ENCODE measurements around the gene RYR2. TPM values are rescaled to one million over a fixed set of nuclear protein-coding genes. Genes with fewer than 3 reads are reported as not detected.

The RYR2 gene
- total and polyA plus RNA-seq, 4 experiments from 2014 or later: not detected

DNA sequence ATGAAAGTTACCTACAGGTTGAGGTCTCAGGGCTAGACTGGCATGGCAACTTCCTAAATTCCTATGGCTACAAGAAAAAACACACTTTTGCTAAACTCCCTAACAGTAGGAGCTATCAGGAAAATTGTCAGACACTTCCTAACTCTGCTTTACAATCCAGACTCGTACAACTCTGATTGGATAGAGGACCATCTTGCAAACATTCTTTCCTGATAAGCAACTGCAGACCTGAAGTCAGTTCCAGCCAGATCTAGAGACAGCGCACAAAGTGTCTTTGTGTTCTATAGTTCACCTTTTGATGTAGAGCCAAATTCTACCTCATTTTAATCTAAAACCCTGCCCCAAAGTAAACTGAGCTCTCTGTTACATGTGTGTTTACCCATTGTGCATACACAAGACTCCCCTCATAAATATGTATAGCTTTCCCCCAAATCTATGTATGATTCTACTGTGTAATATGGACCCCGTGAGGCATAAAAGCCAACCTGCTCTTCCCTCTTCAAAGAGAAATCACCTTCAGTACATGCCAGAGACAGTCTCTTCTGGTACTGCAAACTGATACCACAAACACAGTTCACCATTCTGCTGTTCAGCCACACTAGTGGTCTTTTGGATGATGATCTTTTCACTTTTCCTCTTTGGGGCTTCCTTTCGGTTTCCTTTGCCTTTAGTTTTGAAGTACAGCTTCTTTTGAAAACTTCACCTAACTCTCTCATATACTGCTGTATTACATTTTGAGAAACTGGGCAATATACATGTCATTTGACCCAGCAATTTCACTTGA is 827.0 kb downstream of the RYR2 start:
- Histone ChIP-seq H3K27ac (ENCODE audit: low read depth, low read length) (no peak overlapping the region), H3K27me3 (ENCODE audit: insufficient read depth, low read length) (no peaks in the 10 kb centered on the region), H3K4me1 (ENCODE audit: insufficient read depth, low read length) (no peaks in the 10 kb centered on the region), H3K36me3 (ENCODE audit: insufficient read depth, low read length) (no peaks in the 10 kb centered on the region), H3K4me3 (ENCODE audit: low read length in 2 of 2) (no peak overlapping the region), H3K9me3 (ENCODE audit: control insufficient read depth in 1 of 2, low read length in 2 of 2) (no peaks in the 10 kb centered on the region)
- Mint-ChIP-seq H3K4me3 (no peak overlapping the region), H3K36me3 (no peaks in the 10 kb centered on the region), H3K27ac (no peak overlapping the region), H3K4me1 (peaks cover 0 to 8% (median 2%) of the 10 kb centered on the region in 4 donors), H3K9me3 (peaks cover 0 to 3% (median 0%) of the 10 kb centered on the region in 8 donors), H3K27me3 (peaks cover 3% of the 10 kb centered on the region in 2 donors)
- intact Hi-C loops (cut with micrococcal nuclease): no loop called here
- POLR2A ChIA-PET (ENCODE audit: partially characterized antibody): no interaction called here
- DNase-seq: no peak
- CTCF ChIA-PET (ENCODE audit: partially characterized antibody): no interaction called here

DNA sequence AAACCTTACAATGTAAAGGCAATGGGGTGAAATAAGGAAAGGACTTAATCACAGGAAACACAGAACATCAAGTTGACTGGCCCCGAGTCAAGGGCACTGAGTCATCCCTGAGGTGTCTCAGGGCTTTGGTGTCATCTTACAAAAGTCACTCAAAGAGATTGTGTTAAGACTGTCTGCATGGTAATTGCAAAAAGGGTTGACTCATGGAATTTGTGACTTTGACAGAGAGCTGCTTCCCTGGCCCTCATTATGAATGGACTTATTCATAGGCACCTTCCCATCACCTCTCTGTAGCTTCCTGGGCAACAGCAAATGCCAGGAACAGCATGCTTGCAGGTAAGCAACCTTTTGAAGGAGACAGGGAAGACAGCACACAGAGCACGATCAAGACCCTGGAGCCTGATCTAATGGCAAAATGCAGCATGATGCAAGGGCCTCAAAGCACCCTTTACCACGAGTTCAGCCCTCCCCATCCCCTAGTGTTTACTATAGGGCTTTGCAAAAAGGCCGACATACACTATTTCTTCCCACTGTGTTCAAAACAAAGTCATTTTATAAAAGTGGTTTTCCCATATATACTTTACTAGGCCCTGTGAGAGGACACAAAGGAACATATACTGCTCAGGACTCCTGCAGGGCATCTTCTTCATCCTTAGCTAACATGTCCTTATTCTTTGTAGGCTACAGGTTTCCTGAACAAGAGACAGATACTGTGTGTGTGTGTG is 831.7 kb downstream of the RYR2 start:
- DNase-seq: no peak
- H3K4me3 ChIP-seq (ENCODE audit: low read length in 2 of 2): no peak overlapping the region
- H3K36me3 Mint-ChIP-seq: no peaks in the 10 kb centered on the region
- H3K27me3 ChIP-seq (ENCODE audit: insufficient read depth, low read length): no peaks in the 10 kb centered on the region
- H3K4me3 Mint-ChIP-seq: no peak overlapping the region
- H3K27ac ChIP-seq (ENCODE audit: low read depth, low read length): no peak overlapping the region
- H3K4me1 Mint-ChIP-seq: no peaks in the 10 kb centered on the region
- ChIA-PET POLR2A (ENCODE audit: partially characterized antibody) (no interaction called here), CTCF (ENCODE audit: partially characterized antibody) (no interaction called here)
- no peaks in the 10 kb centered on the region for H3K4me1 ChIP-seq (ENCODE audit: insufficient read depth, low read length)
- peaks cover 0 to 3% of the 10 kb centered on the region in 2 donors for H3K27me3 Mint-ChIP-seq
- H3K36me3 ChIP-seq (ENCODE audit: insufficient read depth, low read length): no peaks in the 10 kb centered on the region
- H3K9me3 ChIP-seq (ENCODE audit: control insufficient read depth in 1 of 2, low read length in 2 of 2): no peaks in the 10 kb centered on the region
- intact Hi-C loops (cut with micrococcal nuclease): no loop called here
- H3K27ac Mint-ChIP-seq: no peak overlapping the region
- peaks cover 0 to 5% (median 0%) of the 10 kb centered on the region in 8 donors for H3K9me3 Mint-ChIP-seq

DNA sequence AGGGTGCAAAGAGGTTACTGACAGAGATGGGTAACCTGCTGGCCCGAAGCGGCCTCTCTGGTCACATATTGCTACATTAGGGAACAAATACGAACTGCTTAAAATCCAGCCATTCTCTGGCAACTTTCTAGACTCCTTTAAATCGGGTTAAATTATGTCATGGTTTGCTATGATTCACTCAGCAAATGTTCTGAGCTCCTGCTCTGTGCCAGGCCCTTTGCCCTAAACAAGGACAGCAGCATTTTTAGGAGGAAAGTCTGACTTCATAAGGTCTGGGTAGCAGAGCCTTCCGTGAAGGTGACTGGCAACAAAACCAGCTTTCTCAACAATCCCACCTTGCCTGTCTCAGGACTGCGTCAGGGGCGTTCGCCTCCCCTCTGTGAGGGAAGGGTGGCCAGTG is 833.3 kb downstream of the RYR2 start:
- H3K27me3 ChIP-seq (ENCODE audit: insufficient read depth, low read length): no peaks in the 10 kb centered on the region
- H3K27ac ChIP-seq (ENCODE audit: low read depth, low read length): no peak overlapping the region
- peaks cover 0 to 5% (median 0%) of the 10 kb centered on the region in 8 donors for H3K9me3 Mint-ChIP-seq
- H3K4me1 Mint-ChIP-seq: no peaks in the 10 kb centered on the region
- H3K36me3 ChIP-seq (ENCODE audit: insufficient read depth, low read length): no peaks in the 10 kb centered on the region
- POLR2A ChIA-PET (ENCODE audit: partially characterized antibody): no interaction called here
- DNase-seq: no peak
- H3K27ac Mint-ChIP-seq: no peak overlapping the region
- no peak overlapping the region for H3K4me3 Mint-ChIP-seq
- intact Hi-C loops (cut with micrococcal nuclease): no loop called here
- peaks cover 0 to under 1% of the 10 kb centered on the region in 2 donors for H3K27me3 Mint-ChIP-seq
- no peaks in the 10 kb centered on the region for H3K36me3 Mint-ChIP-seq
- no peaks in the 10 kb centered on the region for H3K4me1 ChIP-seq (ENCODE audit: insufficient read depth, low read length)
- no peaks in the 10 kb centered on the region for H3K9me3 ChIP-seq (ENCODE audit: control insufficient read depth in 1 of 2, low read length in 2 of 2)
- no peak overlapping the region for H3K4me3 ChIP-seq (ENCODE audit: low read length in 2 of 2)
- CTCF ChIA-PET (ENCODE audit: partially characterized antibody): interaction anchor here (0.9 to 1.0 kb wide), 2 partner anchors 12 to 14 kb away, joined by 3 read pairs; no protein-coding TSS in a partner anchor

DNA sequence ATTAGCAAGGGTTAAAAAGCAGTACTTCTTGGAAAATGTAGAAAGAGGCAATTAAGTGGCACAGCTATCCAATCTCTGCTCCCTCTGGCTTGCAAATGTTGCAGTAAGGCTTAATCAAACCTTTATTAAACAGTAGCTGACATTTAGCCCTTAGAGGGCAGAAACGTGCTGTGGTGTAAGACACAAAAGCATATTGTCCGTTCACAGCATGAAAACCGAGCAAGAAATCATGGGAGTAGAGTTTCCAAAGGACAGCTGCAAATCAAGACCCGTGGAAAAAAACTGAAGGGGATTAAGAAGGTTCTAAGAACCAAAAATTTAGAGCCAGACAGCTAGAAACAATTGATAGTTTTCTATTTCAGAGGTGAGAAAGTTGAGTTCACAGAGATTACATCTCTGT is 835.6 kb downstream of the RYR2 start:
- no peaks in the 10 kb centered on the region for H3K4me1 Mint-ChIP-seq

DNA sequence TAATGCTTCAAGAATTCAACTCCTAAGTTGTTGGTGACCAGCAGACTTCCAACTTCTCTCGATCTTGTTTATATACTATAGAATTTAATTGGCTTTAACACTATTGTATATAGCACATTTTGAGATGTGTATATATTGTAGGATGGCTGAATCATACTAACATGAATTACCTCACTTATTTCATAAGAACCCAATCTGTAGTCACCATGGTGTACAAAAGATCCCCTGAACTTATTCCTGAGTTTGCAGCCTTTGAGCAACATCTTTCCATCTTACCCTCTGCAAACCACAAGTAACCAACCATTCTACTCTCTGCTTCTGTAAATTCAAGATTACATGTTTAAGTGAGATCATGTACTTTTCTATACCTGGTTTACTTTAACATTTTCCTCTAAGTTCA is 836.4 kb downstream of the RYR2 start:
- no peaks in the 10 kb centered on the region for H3K4me1 Mint-ChIP-seq
- ChIA-PET POLR2A (ENCODE audit: partially characterized antibody) (no interaction called here), CTCF (ENCODE audit: partially characterized antibody) (no interaction called here)
- peaks cover 0 to 8% (median 2%) of the 10 kb centered on the region in 8 donors for H3K9me3 Mint-ChIP-seq
- no peaks in the 10 kb centered on the region for H3K4me1 ChIP-seq (ENCODE audit: insufficient read depth, low read length)
- H3K9me3 ChIP-seq (ENCODE audit: control insufficient read depth in 1 of 2, low read length in 2 of 2): no peaks in the 10 kb centered on the region
- no peaks in the 10 kb centered on the region for H3K36me3 ChIP-seq (ENCODE audit: insufficient read depth, low read length)
- DNase-seq: no peak
- H3K36me3 Mint-ChIP-seq: no peaks in the 10 kb centered on the region
- no peak overlapping the region for H3K4me3 Mint-ChIP-seq
- no peak overlapping the region for H3K27ac ChIP-seq (ENCODE audit: low read depth, low read length)
- H3K27me3 Mint-ChIP-seq: no peaks in the 10 kb centered on the region
- no peaks in the 10 kb centered on the region for H3K27me3 ChIP-seq (ENCODE audit: insufficient read depth, low read length)
- intact Hi-C loops (cut with micrococcal nuclease): no loop called here
- no peak overlapping the region for H3K27ac Mint-ChIP-seq
- H3K4me3 ChIP-seq (ENCODE audit: low read length in 2 of 2): no peak overlapping the region

More for the DNA sequence above, 835.6 kb downstream of the RYR2 start:
- Histone ChIP-seq H3K27me3 (ENCODE audit: insufficient read depth, low read length) (no peaks in the 10 kb centered on the region), H3K9me3 (ENCODE audit: control insufficient read depth in 1 of 2, low read length in 2 of 2) (no peaks in the 10 kb centered on the region), H3K4me3 (ENCODE audit: low read length in 2 of 2) (no peak overlapping the region), H3K4me1 (ENCODE audit: insufficient read depth, low read length) (no peaks in the 10 kb centered on the region), H3K27ac (ENCODE audit: low read depth, low read length) (no peak overlapping the region), H3K36me3 (ENCODE audit: insufficient read depth, low read length) (no peaks in the 10 kb centered on the region)
- H3K4me3 Mint-ChIP-seq: no peak overlapping the region
- H3K9me3 Mint-ChIP-seq: peaks cover 0 to 3% (median under 1%) of the 10 kb centered on the region in 8 donors
- no peak for DNase-seq
- H3K36me3 Mint-ChIP-seq: no peaks in the 10 kb centered on the region
- CTCF ChIA-PET (ENCODE audit: partially characterized antibody): no interaction called here
- H3K27me3 Mint-ChIP-seq: no peaks in the 10 kb centered on the region
- intact Hi-C loops (cut with micrococcal nuclease): no loop called here
- H3K27ac Mint-ChIP-seq: no peak overlapping the region
- POLR2A ChIA-PET (ENCODE audit: partially characterized antibody): no interaction called here

DNA sequence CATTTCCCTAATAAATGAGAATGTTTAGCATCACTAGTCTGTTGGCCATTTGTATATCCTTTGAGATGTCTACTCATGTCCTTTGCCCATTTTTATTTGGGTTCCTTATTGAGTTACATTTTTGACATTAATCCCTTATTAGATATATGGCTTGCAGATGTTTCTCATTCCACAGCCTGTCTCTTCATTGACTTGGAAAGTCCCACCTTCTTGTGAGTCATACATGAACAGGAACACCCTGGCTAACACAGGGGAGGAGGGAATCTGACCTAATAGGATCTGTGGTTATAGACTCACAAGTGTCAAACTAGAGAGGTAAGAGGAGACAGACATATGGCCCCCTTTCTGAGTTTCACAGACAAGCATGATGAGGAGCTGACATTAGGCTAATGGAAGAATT is 837.2 kb downstream of the RYR2 start:
- Mint-ChIP-seq H3K27ac (no peak overlapping the region), H3K36me3 (no peaks in the 10 kb centered on the region), H3K4me3 (no peak overlapping the region), H3K27me3 (no peaks in the 10 kb centered on the region), H3K4me1 (no peaks in the 10 kb centered on the region), H3K9me3 (peaks cover 0 to 8% (median 2%) of the 10 kb centered on the region in 8 donors)
- DNase-seq: no peak
- no peaks in the 10 kb centered on the region for H3K4me1 ChIP-seq (ENCODE audit: insufficient read depth, low read length)
- no peak overlapping the region for H3K27ac ChIP-seq (ENCODE audit: low read depth, low read length)
- POLR2A ChIA-PET (ENCODE audit: partially characterized antibody): no interaction called here
- intact Hi-C loops (cut with micrococcal nuclease): no loop called here
- CTCF ChIA-PET (ENCODE audit: partially characterized antibody): interaction anchor here (1.1 kb wide), 1 partner anchor 14 kb away, joined by 3 read pairs; no protein-coding TSS in a partner anchor
- no peaks in the 10 kb centered on the region for H3K27me3 ChIP-seq (ENCODE audit: insufficient read depth, low read length)
- no peaks in the 10 kb centered on the region for H3K36me3 ChIP-seq (ENCODE audit: insufficient read depth, low read length)
- no peaks in the 10 kb centered on the region for H3K9me3 ChIP-seq (ENCODE audit: control insufficient read depth in 1 of 2, low read length in 2 of 2)
- H3K4me3 ChIP-seq (ENCODE audit: low read length in 2 of 2): no peak overlapping the region

Data from CD4-positive, alpha-beta memory T cell (primary cell).